ENCODE measurements around the gene FEV.

Gene FEV

GRCh38 chr2:218985021-218985324 is at the start of gene FEV:
TSS of gene FEV (minus strand) at chr2:218985184. CDS start at chr2:218985075, 109 bp downstream.
- DNase-seq = no peak

DNA sequence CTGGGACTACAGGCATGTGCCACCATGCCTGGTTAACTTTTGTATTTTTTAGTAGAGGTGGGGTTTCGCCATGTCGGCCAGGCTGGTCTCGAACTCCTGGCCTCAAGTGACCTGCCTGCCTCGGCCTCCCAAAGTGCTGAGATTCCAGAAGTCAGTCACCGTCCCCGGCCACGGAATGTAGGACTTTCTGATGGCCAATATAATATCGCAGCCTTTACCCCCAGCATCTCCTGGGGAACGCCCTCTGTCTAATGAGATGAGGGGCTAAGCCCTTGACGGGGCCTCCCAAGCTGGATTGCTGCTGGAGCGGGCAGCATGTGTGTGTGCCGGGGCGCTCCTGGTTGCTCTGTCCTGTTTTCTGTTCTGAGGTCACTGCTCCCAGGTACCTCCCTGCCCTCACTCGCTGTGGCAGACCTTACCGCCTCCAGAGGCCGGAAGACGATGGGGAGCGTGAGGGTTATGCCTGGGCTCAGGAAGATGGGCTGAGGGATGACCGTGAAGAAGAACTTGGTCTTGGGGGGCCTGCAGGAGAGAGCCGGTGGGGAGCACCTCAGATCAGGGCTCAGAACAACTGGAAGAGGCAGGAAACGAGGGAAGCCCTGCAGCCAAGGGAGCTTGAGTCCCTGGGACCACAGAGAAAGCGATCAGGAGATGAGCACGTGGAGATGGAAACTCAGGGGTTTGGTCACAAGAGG is 47.2 kb upstream of the FEV start:
- no peak for DNase-seq

GRCh38 chr2:219031005-219031738 is 46.2 kb upstream of the FEV start:
- DNase-seq = no peak

DNA sequence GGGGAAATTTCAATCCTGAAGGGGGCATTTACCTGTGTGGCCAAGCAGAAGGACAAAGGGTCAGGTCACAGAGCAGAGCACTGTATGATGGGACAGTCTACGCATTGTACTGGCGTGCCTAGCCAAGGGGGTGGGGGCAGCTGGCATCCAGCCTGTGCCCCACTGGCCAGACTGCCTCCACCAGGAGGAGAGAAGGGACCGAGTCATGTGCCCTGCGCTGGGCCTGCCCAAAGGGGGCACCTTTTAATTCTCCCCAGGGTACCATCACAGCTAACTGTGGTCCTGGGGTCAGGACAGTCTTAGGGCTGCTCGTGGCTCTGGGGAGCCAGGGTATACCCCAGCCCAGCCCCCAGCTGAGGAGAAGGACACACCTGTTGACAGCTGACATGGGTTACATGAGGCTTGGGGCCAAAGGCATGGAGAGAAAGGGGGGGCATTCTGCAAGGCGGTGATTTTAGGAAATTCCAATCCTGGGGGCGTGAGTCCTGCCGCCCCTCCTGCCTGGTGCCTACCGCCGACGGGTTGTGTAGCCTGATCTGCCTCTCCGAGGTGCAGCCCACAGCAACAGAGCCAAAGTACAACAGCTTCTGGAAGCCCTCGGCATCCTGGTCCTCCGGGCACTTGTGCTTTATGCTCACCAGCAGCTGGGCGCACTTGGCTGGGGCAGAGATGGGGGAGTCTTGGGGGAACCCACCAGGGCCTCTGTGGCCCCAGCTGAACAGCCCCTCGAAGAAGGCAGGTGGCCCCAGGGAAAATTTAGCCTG is 45.4 kb upstream of the FEV start:
- DNase-seq = no peak

DNA sequence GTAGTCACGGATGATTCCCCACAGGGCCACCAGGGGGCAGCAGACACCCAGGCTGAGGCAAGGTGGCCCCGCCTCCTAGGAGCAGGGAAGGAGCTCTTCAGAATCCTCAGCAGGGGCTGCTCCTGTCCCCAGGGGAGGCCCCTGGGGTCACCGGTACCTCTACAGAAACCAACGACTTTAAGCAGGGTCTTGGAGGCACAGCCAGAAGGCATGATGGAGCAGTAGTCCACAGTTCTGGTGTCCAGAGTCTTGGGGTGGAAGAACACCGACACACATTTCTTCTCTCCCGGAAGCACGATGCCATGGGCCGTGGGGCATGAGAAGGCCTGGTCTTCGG is 44.8 kb upstream of the FEV start:
- DNase-seq = peak; percentile 31

GRCh38 chr2:219028996-219029828 is 44.2 kb upstream of the FEV start:
- no peak for DNase-seq

DNA sequence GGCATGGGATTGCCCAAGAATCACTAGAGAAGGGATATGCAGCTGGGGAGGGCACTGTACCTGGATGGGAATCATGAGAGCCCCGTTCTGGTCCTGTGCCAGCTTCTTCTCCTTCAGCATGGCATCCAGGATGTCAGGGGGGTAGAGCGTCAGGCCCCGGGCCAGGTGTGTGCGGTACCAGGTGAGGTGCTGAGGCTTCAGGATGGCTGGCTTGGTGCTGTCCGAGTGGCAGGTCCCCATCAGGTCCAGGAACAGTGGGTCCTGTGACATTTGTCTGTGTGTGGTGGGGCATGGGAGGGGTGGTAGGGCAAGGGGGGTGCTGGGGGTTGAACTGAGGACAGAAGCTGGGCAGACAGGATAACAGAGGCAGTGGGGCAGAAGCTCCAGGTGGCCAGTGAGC is 43.2 kb upstream of the FEV start:
- peak; percentile 6 for DNase-seq

DNA sequence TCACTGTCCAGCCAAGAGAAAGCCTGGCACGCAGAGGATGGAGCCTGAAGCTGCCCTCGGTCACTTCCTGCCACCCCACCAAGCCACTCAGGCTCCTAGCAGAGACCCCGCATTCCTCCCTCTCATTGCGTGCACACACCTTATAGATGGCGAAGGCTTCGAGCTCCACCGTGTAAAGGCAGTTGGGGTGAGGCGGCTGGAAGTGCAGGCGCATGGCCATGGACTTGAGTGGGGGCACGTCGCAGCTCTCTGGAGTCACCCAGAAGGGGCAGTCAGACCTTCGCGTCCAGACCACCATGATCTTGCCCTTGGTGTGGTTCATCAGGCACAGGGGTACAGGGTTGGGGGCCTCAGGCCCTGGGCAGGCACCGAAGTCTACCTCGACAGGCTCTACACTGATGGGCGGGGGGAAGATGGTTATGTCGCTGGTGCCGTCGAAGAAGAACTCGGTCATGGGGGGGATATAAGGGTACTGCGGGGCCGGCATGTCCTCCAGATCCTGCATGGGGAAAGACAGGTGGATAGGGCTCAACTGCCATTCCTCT is 42.6 kb upstream of the FEV start:
- DNase-seq = no peak

DNA sequence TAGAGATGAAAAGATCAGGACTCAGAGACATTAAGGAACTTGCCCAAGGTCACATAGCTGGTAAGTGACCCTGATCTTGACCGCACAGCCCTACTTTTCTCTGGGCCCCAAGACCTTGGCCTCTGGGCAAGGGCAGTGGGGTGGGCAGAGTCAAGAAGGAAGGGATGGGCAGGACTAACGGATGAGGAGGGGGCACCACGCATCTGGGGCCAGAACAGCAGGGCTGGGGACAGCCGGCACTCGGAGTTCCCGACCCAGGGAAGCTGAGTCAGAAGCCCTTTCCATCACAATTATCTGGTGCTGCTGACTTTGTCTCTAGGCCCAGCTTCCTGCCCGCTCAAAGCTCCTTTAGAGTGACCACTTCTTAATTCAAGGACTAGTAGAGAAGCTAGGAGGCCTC is 42.0 kb upstream of the FEV start:
- DNase-seq = no peak

DNA sequence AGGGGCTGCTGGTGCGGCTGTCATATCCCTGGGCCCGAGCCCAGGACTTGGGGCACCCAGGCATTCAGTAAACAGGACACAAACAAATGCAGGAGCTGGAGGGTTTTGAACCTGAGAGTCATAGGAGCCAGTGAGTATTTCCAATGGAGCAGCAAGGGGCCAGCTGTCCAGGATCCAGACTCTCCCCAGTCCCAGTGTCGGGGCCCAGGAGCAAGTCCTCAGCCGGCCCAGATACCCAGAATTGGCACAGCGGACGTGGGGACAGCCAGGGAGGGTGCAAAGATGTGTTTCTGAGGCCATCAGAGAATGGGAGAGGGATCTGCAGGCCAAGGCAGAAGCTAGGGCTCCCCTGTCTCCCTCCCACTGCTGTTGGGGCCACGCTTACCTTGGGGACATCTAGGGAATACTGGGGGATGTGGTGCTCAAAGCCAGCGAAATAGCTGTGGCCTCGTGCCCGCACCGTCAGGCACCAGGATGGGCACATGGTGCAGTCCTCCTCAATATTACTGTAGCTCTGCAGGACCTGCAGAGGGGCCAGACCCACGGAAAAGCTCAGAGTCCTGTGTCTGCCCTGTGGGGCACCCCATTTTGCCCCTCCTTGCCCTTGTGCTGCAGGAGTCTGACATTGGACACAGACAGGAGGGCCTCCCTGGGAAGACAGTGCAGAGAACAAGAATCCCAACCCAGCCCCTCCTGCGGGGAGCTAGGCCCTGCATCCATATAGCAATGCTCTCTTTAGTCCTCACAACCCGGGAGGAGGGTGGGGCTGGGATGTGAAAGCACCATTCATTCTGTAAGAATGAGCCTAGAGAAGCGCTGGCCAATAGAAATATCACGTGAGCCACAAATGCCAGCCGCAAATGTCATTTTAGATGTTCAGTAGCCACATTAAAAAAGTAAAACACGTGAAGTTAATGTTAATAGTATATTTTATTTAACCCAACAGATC is 40.9 kb upstream of the FEV start:
- no peak for DNase-seq

DNA sequence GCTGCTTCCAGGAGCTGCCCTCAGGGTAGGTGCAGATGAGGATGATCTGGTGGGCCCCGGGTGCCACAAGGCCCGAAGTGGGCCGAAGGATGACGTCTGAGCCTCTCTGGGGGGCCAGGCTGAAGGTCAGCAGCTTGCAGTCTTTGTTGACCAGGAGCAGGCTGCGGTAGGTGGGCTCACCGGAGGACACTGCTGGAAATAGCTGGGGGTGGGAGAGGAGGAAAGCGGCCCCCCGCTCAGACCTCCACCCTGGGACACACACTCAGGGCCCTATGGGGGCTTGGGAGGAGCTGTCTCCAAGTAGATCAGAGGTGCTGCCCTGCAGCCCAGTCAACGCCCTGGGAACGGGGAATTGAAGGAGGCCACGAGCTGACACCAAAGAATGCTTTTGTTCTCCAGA is 39.1 kb upstream of the FEV start:
- no peak for DNase-seq

DNA sequence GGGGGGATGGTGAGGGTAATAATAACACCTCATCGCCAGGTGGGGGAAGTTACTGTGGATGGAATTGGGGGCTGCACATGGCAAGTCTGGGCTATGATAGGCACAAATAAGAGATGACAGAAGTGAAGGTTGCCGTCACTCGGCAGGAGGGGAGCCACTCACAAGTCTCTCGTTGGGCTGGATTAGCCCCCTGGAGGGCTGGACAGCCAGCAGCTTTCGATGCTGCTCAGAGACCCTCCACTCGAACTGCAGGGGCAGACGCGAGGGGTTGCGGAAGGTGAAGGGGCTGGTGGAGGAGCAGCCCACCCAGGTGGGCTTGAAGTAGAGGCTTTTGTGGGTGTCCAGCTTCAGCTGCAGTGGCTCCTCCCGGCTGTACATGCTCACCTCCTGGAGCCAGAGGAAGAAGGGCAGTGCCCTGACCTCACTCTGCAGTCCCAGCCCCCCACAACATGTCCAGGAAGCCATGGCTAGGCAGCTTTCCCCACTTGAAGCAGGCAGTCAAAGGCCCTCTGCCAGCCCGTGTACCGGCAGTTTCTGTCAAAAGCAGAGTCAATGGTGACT is 38.1 kb upstream of the FEV start:
- DNase-seq = no peak

- no peak for DNase-seq
Measured at GRCh38 chr2:219022616-219023015, 37.6 kb upstream of the FEV start.

DNA sequence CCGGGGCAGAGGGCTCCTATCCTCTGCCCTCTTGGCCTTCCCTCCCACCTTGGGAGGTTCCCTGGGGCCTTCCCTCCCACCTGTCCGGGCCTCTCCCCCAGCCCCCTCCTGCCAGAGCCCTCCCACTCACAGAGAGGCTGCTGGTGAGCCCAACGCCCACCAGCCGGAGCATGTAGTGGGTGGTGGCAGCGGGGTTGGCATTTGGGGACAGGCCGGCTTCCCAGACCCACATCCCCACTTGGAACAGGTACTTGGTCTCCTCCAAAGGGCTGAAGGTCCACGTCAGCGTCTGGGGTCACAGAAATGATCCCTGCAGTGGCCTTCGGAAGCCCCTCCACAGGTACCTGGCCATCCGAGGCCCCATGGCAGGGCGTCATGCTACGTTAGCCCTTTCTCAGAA is 37.1 kb upstream of the FEV start:
- no peak for DNase-seq

GRCh38 chr2:219021591-219021990 is 36.6 kb upstream of the FEV start:
- no peak for DNase-seq

DNA sequence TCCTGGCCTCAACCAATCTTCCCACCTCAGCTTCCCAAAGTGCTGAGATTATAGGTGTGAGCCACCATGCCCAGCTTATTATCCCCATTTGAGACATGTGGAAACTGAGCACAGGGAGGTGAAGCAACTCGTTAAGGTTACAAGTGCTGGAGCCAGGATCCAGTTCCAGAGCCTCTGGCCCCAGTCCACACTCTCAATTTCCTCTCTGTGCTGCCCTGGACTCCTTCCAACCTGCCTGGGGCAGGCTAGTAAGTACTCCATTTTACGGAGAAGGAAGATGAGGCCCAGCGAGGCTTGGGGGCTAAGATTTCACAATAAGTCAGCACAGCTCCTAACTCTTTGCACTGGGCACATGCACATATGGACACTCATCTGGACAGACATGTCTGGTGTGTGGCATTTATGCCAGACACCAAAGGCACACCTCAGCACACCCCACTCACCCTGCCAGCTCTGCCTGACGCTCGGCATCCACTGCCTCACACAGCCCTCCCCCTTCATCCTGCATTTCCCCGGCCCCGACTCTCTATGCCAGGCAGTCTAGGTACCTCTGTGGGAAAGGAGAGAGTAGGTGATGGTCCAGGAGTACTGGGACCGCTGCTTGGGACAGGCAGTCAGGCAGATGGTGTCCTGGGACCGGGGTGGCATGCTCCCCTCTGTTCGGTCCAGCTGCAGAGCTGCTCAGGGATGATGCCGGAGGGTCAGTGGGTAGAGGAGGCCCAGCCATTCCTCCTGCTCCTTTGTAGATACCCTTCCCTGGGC is 35.8 kb upstream of the FEV start:
- DNase-seq = no peak

DNA sequence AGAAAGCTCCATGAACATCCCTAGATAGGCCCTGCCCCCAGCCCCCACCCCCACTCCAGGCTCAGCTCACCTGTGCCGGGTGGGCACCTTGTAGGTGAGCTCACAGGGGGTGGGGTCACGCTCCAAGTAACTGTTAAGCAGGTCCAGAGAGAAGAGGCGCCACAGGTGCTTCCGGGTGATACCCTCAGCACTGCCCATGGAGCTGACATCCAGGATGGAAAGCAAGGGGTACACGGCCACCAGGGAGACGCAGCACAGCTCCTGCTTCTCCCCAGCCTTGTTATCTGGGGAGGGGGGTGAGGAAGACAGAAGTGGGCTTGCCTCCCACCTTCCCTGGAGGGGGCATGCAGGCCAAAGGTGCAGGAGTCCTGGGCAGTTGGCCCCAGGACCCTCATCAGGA is 34.5 kb upstream of the FEV start:
- DNase-seq = no peak

GRCh38 chr2:219018726-219019125 is 33.7 kb upstream of the FEV start:
- DNase-seq = no peak

DNA sequence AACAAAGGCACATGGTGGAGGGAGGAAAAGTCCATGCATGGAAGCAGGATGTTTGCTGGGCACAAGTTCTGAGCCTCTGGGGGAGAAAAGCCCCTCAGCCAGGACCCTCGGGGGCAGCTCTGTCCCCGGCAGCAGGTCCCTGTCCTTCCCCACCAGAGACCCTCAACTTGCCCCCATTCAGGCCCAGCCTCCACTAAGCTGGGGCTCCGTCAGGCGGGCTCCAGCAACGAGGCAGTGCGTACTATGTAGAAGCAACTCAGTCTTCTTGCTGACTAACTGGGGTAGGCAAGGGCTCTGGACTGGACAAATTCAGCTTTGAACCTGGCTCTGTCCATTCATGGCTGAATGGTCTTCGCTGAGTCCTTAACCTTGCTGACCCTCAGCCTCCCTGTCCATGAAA is 33.3 kb upstream of the FEV start:
- DNase-seq = no peak

DNA sequence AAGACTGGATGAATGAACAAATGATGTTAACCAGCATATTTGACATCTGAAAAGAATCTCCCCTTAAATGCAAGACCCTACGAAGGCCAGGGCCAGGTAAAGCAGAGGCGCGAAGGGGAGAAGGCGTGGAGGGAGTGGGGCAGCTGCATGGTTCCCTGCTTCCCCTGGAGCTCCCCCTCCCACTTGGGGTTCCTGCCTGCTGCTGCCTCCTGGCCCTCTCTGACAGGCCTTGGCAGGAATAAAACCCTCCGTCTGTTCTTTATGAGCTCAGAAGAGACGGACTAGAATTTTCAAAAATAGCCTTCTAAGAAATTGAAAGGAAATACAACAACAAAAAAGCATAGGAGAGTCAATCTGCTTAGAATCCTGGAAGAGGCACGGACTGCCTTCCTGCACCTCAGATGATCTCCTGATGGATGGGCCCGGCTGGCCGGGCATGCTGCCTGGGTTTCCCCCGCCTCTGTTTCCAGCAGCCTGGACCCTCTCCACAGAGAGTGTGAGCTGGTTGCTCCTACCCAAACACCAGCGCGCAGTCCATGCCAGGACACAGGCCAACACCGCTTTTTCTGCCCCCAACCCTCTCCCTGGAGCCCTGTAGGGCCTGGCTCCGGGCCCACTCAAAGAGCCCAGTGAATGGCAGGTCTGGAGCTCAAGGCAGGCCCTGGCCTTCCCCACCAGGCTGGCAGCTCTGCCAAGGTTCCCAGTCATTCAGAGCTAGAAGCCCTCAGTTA is 32.4 kb upstream of the FEV start:
- DNase-seq = no peak

Measured in DMS79 (cell line).